SJCRH30 (cell line): ENCODE results near the gene DGUOK. TPM values are rescaled to one million over a fixed set of nuclear protein-coding genes. Genes with fewer than 3 reads are reported as not detected.

Experiments
- DNase-seq, 2 experiments: peaks; one replicate each; pipeline ENCODE4 v3.0.0-alpha.2; 2015 to 2020
- H3K27ac ChIP-seq: fragments of 250-450 bp; sonication (Bioruptor Pico); 2 replicates; pipeline ENCODE4 v1.5.1; 2020; ENCODE audit warnings: mild to moderate bottlenecking, moderate library complexity
- H3K27me3 ChIP-seq: fragments of 250-450 bp; sonication (Bioruptor Pico); 2 replicates; pipeline ENCODE4 v1.5.1; 2020; ENCODE audit warnings: mild to moderate bottlenecking, moderate library complexity
- H3K36me3 ChIP-seq: fragments of 250-450 bp; sonication (Bioruptor Pico); 2 replicates; pipeline ENCODE4 v1.5.1; 2020; ENCODE audit warnings: mild to moderate bottlenecking, moderate library complexity
- H3K4me1 ChIP-seq: fragments of 250-450 bp; sonication (Bioruptor Pico); 2 replicates; pipeline ENCODE4 v1.5.1; 2020; ENCODE audit warnings: mild to moderate bottlenecking, moderate library complexity
- H3K4me3 ChIP-seq: fragments of 250-450 bp; sonication (Bioruptor Pico); 2 replicates; pipeline ENCODE4 v1.5.1; 2020; ENCODE audit warnings: mild to moderate bottlenecking, moderate library complexity
- H3K9me3 ChIP-seq: fragments of 250-450 bp; sonication (Bioruptor Pico); replicated peaks from 2 replicates; pipeline ENCODE4 v1.5.1; 2020; ENCODE audit warnings: mild to moderate bottlenecking, moderate library complexity
- total RNA-seq: library from RNA; depleted of rRNA; stranded (reverse); fragments of >200 nt; shearing (Covaris generic); gene quantifications from 2 replicates; pipeline ENCODE4 v1.2.3, GENCODE V29; 2014

The DGUOK gene
- total RNA-seq, 1 experiment from 2014 or later = 105 TPM

- Histone ChIP-seq H3K36me3 (peaks cover 53% of the 10 kb centered on the region), H3K4me3 (no peak overlapping the region), H3K4me1 (no peaks in the 10 kb centered on the region), H3K27ac (no peak overlapping the region), H3K27me3 (no peaks in the 10 kb centered on the region), H3K9me3 (no peaks in the 10 kb centered on the region)
- no peak for DNase-seq
Measured at GRCh38 chr2:73942664-73943063, 16.0 kb downstream of the DGUOK start.

DNA sequence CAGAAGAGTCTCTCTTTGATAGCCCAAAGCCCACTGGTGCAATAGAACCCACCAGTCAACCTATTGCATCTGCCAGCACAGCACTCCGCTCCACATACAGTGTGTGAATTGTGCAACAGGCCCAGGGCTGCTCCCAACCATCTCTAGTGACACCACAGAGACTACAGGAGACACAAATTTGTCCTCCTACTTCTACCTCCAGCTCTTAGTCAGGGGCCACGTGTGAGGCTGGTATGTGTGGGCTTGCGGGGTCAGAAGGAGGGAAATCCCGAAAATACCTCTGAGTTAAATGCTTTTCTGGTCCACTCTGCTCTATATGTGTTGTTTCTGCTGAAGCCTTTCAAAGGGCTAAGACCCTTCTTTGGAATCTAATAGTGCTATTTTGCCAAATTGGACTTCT is 18.0 kb downstream of the DGUOK start:
- H3K4me1 ChIP-seq = no peaks in the 10 kb centered on the region
- H3K4me3 ChIP-seq = no peak overlapping the region
- H3K36me3 ChIP-seq = peaks cover 62% of the 10 kb centered on the region
- no peaks in the 10 kb centered on the region for H3K9me3 ChIP-seq
- H3K27ac ChIP-seq = no peak overlapping the region
- H3K27me3 ChIP-seq = no peaks in the 10 kb centered on the region
- DNase-seq = no peak

DNA sequence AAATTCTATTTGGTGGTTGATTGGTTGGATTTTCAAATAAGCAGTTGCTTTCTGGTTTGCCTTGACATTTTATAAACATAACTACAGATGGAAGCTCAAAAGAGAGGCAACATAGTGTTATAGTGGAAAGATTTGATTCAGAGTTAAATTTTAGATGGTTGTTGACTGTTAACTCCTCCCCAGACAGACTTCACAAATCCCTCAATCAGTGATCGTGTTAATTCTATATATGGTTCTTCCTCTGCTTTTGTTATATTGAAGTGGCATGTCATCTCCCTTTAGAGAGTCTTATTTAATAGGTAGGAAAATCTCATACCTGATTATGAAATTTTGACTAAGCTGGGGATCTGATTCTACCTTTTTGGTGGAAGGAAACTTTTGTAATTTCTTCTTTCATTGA is 19.5 kb downstream of the DGUOK start:
- DNase-seq = no peak
- no peak overlapping the region for H3K4me3 ChIP-seq
- no peak overlapping the region for H3K27ac ChIP-seq
- peaks cover 76% of the 10 kb centered on the region for H3K36me3 ChIP-seq
- no peaks in the 10 kb centered on the region for H3K9me3 ChIP-seq
- H3K4me1 ChIP-seq = no peaks in the 10 kb centered on the region
- H3K27me3 ChIP-seq = no peaks in the 10 kb centered on the region

GRCh38 chr2:73946666-73947065 is 20.0 kb downstream of the DGUOK start:
- DNase-seq = no peak
- Histone ChIP-seq H3K4me1 (no peaks in the 10 kb centered on the region), H3K36me3 (peaks cover 81% of the 10 kb centered on the region), H3K27me3 (no peaks in the 10 kb centered on the region), H3K9me3 (no peaks in the 10 kb centered on the region), H3K27ac (no peak overlapping the region), H3K4me3 (no peak overlapping the region)

- H3K9me3 ChIP-seq = no peaks in the 10 kb centered on the region
- H3K36me3 ChIP-seq = peaks cover 83% of the 10 kb centered on the region
- H3K4me1 ChIP-seq = no peaks in the 10 kb centered on the region
- H3K27me3 ChIP-seq = no peaks in the 10 kb centered on the region
- no peak overlapping the region for H3K4me3 ChIP-seq
- DNase-seq = no peak
- H3K27ac ChIP-seq = no peak overlapping the region
Measured at GRCh38 chr2:73947412-73948018, 20.8 kb downstream of the DGUOK start.

- Histone ChIP-seq H3K27ac (no peak overlapping the region), H3K4me1 (no peaks in the 10 kb centered on the region), H3K4me3 (no peak overlapping the region), H3K9me3 (no peaks in the 10 kb centered on the region), H3K27me3 (no peaks in the 10 kb centered on the region), H3K36me3 (peaks cover 79% of the 10 kb centered on the region)
- DNase-seq = no peak
Measured at GRCh38 chr2:73949802-73950201, 23.1 kb downstream of the DGUOK start.

- no peak for DNase-seq
- Histone ChIP-seq H3K4me1 (no peaks in the 10 kb centered on the region), H3K4me3 (no peak overlapping the region), H3K27me3 (no peaks in the 10 kb centered on the region), H3K9me3 (no peaks in the 10 kb centered on the region), H3K36me3 (peaks cover 83% of the 10 kb centered on the region), H3K27ac (no peak overlapping the region)
Measured at GRCh38 chr2:73952499-73953446, 26.1 kb downstream of the DGUOK start.

DNA sequence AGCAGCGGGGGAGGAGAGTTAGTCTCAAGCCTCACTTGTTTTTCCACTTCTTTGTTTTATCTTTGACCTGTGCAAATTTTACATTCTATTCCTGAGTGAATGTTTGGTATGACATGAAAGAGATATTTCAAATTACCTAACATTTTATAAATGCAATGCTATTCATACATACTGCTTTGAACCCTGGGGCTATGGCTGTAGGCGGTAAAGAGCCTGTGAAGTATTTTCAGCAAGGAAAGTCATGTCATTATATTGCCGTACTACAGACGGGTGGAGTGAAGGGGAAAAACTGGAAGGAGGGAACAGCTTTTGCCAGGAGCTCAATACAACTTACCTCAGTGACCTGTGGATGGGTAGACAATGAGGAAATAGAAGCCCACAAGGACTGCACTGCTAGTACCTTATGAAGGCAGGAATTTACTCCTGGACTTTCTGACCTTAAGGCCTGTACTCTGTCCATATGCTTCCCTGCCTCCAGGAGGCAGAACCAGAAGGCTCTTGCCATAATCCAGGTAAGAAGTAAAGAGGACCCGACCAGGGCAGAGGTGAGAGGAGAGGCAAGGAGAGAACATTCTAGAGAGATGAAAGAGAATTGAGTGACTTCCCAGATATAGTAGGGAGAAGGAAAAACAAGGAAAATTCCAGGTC is 29.7 kb downstream of the DGUOK start:
- Histone ChIP-seq H3K27me3 (no peaks in the 10 kb centered on the region), H3K4me3 (no peak overlapping the region), H3K36me3 (peaks cover 74% of the 10 kb centered on the region), H3K4me1 (no peaks in the 10 kb centered on the region), H3K27ac (no peak overlapping the region), H3K9me3 (no peaks in the 10 kb centered on the region)
- no peak for DNase-seq

DNA sequence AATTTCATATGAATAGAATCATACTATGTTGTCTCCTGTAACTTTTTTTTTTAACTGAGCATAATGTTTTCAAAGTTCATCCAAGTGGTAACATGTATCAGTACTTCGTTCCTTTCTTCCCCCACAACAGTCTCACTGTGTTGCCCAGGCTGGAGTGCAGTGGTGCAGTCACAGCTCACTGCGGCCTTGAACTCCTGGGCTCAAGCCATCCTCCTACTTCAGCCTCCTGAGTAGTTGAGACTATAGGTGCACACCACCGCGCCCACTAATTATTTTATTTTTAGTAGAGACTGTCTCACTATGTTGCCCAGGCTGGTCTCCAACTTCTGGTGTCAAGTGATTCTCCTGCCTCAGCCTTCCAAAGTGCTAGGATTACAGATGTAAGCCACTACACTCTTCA is 34.6 kb downstream of the DGUOK start:
- DNase-seq = no peak
- peaks cover 5% of the 10 kb centered on the region; the same call in 1 of the 2 replicates for H3K4me1 ChIP-seq
- no peaks in the 10 kb centered on the region for H3K27me3 ChIP-seq
- peaks cover 36% of the 10 kb centered on the region for H3K36me3 ChIP-seq
- no peak overlapping the region for H3K4me3 ChIP-seq
- no peak overlapping the region for H3K27ac ChIP-seq
- no peaks in the 10 kb centered on the region; the same call in 1 of the 2 replicates for H3K9me3 ChIP-seq

GRCh38 chr2:73961823-73962615 is 35.3 kb downstream of the DGUOK start:
- H3K4me1 ChIP-seq = peaks cover 5% of the 10 kb centered on the region; the same call in 1 of the 2 replicates
- no peak overlapping the region for H3K4me3 ChIP-seq
- no peaks in the 10 kb centered on the region for H3K27me3 ChIP-seq
- no peak for DNase-seq
- H3K27ac ChIP-seq = no peak overlapping the region
- H3K36me3 ChIP-seq = peaks cover 28% of the 10 kb centered on the region
- no peaks in the 10 kb centered on the region; the same call in 1 of the 2 replicates for H3K9me3 ChIP-seq

DNA sequence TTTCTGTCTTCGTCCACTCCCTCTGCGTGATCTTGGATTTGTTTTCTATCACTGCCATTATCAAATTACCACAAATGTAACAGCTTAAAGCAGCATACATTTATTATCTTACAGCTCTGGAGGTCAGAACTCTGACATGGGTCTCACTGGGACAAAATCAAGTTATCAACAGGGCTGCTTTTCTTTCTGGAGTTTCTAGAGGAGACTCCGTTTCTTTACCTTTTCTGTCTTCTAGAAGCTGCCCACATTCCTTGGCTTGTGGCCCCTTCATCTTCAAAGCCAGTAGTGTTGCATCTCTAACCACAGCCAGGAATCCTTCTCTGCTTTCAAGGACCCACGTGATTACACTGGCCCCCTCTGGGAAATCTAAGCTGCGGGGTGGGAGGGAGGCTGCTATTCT is 36.1 kb downstream of the DGUOK start:
- DNase-seq = no peak
- Histone ChIP-seq H3K36me3 (peaks cover 22% of the 10 kb centered on the region), H3K27ac (no peak overlapping the region), H3K4me1 (peaks cover 5% of the 10 kb centered on the region; the same call in 1 of the 2 replicates), H3K4me3 (no peak overlapping the region), H3K9me3 (no peaks in the 10 kb centered on the region; the same call in 1 of the 2 replicates), H3K27me3 (no peaks in the 10 kb centered on the region)

GRCh38 chr2:73963385-73964120 is 36.9 kb downstream of the DGUOK start:
- Histone ChIP-seq H3K4me1 (peaks cover 5% of the 10 kb centered on the region; the same call in 1 of the 2 replicates), H3K4me3 (no peak overlapping the region), H3K27ac (no peak overlapping the region), H3K9me3 (no peaks in the 10 kb centered on the region; the same call in 1 of the 2 replicates), H3K27me3 (no peaks in the 10 kb centered on the region), H3K36me3 (peaks cover 14% of the 10 kb centered on the region)
- no peak for DNase-seq

- DNase-seq = peak in 1 of 2 experiments; percentile 40
Measured at GRCh38 chr2:73964223-73964622, 37.5 kb downstream of the DGUOK start.

DNA sequence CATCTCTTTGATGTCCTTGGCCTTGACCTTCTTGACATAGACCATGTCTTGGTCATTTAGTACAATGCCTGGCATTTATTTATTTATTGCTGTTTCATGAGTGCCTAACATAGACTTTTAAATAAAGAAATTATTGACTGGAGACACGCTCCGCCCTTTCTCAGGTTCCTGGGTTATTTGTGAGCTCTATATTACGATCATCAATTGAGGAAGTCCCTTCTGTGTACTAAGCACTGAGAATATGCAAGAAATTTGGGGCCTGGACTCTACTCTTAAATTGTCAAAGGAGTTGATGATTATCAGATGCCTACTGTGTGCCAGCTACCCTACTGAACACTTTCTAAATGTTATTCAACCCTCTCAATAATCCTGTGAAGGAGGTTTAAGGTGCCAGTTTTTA is 38.4 kb downstream of the DGUOK start:
- H3K27ac ChIP-seq = no peak overlapping the region

More at GRCh38 chr2:73964223-73964622, 37.5 kb downstream of the DGUOK start:
- H3K9me3 ChIP-seq = no peaks in the 10 kb centered on the region; the same call in 1 of the 2 replicates
- H3K4me3 ChIP-seq = no peak overlapping the region
- peaks cover 5% of the 10 kb centered on the region; the same call in 1 of the 2 replicates for H3K4me1 ChIP-seq
- H3K36me3 ChIP-seq = peaks cover 8% of the 10 kb centered on the region
- H3K27ac ChIP-seq = no peak overlapping the region
- H3K27me3 ChIP-seq = no peaks in the 10 kb centered on the region

More for the DNA sequence above, 38.4 kb downstream of the DGUOK start:
- no peak for DNase-seq
- Histone ChIP-seq H3K27me3 (no peaks in the 10 kb centered on the region), H3K9me3 (no peaks in the 10 kb centered on the region; the same call in 1 of the 2 replicates), H3K4me1 (peaks cover 5% of the 10 kb centered on the region; the same call in 1 of the 2 replicates), H3K36me3 (no peaks in the 10 kb centered on the region), H3K4me3 (no peak overlapping the region)
